Head of caudate nucleus (tissue), 42 donors: ENCODE measurements around the gene STPG1.
"Not testable (repeated sequence)": the region's sequence is repeated elsewhere in the genome, so short reads cannot be mapped to it uniquely, and the experiment has no call there.

Experiments
- DNase-seq, 42 donors: peaks; one replicate each; pipeline versions ENCODE4 v3.0.0 to v3.0.0-alpha.2; 2020 to 2021; ENCODE audit warnings: mixed read lengths in 7 of 42
- intact Hi-C: fragments of 100-400 bp; cut with DNase I; formaldehyde crosslinking; loops from one replicate; pipeline ENCODE4 v1.15.0; 2022

STPG1 gene, protein sequence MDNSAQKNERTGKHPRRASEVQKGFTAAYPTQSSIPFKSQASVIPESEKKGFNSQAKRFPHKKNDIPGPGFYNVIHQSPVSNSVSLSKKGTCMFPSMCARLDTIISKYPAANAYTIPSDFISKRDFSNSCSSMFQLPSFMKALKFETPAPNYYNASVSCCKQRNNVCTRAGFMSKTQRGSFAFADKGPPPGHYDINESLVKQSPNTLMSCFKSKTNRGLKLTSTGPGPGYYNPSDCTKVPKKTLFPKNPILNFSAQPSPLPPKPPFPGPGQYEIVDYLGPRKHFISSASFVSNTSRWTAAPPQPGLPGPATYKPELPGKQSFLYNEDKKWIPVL

DNA sequence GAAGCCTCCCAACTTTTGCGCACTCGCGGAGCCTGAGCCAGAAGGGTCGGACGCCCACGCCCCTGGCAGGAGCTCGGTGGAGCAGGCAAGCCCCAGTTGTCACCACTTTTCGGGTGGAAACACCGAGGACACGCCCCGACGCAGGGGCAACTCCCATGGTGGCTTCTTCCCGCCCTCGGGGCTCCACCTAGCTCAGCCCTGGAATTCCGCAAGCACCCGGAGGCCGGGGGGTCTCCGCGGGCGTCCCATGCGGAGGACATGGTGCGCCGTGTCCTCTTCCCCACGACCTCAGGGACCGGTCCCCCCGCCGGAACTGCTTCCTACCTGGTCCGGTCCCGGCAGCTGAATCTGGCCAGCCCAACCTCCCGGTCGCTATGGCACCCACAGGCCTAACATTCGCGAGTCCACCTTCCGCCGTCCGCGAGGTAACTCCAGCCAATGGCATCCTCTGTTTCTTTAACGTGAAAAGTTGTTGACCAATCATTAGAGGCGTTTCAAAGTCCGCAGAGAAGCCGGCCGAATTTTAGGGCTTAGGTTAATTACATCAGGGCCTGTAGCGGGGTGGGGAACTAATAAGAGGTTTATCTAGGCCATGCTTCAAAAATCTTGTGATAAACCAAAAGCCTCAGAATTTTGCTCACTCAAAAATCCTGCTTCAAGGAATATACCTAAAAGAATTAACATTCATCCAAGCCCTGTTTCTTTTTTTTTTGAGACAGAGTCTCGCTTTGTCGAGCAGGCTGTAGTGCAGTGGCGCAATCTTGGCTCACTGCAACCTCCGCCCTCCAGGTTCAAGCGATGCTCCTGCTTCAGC lies at the start of gene STPG1:
TSS of gene STPG1 (minus strand) at position 433 of the 814 bp plus-strand sequence. CDS start 12,394 bp downstream, outside the sequence.
- intact Hi-C loops: loop anchor here (10.0 kb wide), 1 partner anchor 221 kb away; no protein-coding TSS in a partner anchor
- DNase-seq: peak; percentile 62 to 92 (median 78)

- DNase-seq, intact Hi-C loops: not testable (repeated sequence)
Observed at GRCh38 chr1:24462128-24462527, 48.5 kb upstream of the STPG1 start.

DNA sequence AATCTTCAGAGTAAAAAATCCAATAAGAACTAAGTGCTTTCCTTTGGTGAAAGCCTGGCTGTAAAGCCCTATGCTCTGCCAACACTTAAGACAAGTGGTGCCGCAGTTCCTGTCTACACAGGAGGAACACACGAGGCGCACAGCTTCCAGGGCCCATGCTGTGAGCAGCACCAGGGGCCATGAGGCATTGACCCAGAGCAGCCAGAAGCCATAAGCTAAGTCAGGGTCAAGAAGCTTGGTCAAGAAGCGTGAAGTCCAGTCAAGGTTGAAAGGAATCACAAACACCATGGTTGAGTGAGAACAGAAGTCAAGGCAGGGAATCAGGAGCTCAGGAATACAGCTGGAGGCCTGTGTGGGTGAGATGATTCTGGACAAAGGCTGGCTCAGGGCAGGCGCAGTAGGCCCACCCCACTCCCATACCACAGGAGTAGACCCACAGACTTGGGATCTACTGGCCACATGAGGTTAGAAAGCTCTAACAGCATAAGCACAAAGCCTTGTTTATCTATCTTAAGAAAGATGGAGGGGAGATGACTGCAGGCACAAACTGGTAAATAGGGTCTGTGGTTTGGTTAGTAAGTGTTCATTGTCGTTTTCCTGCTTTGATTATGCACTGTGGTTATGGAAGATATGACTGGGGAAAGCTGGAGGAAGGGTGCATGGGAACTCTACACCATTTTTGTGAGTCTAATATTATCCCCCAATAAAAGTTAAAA lies 46.1 kb upstream of the STPG1 start:
- intact Hi-C loops: no loop called here
- DNase-seq: no peak

DNA sequence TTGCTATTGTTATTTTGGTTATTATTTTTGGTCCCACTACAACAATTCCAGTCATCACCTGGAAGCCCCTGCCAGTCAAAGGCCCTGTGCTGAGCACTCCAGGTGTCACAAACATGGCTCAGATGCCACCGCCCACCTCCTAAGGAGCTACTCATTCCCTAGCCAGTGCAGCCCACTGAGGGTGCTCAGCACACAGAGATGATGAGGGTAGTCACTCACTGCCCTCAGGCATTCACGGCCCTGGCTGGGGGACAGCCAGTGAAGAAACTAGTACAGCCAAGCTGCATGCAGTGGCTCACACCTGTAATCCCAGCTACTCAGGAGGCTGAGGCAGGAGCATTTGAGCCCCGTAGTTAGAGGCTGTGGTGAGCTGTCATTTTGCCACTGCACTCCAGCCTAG lies 44.3 kb upstream of the STPG1 start:
- DNase-seq: no peak
- intact Hi-C loops: no loop called here

DNA sequence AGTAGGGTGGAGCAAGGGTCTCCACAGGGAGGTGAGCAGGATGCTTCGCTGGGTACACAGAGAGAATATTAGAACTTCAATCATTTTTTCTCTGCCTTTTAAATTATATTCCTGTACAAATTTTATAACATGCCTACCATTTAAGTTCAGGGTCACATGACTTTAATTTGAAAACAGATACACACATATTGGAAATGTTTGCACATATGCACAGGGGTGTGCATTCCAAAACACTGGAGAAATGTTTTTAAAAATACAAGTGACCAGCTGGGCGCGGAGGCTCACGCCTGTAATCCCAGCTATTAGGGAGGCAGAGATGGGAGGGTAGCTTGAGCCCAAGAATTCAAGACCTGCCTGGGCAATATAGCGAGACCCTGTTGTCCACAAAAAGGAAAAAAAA lies 41.7 kb upstream of the STPG1 start:
- DNase-seq: no peak
- intact Hi-C loops: no loop called here

- intact Hi-C loops: no loop called here
- DNase-seq: no peak
Observed at GRCh38 chr1:24454673-24455072, 41.1 kb upstream of the STPG1 start.

GRCh38 chr1:24452922-24453485 lies 39.4 kb upstream of the STPG1 start:
- intact Hi-C loops: no loop called here
- DNase-seq: no peak

GRCh38 chr1:24451746-24452145 lies 38.2 kb upstream of the STPG1 start:
- no peak for DNase-seq
- intact Hi-C loops: no loop called here

DNA sequence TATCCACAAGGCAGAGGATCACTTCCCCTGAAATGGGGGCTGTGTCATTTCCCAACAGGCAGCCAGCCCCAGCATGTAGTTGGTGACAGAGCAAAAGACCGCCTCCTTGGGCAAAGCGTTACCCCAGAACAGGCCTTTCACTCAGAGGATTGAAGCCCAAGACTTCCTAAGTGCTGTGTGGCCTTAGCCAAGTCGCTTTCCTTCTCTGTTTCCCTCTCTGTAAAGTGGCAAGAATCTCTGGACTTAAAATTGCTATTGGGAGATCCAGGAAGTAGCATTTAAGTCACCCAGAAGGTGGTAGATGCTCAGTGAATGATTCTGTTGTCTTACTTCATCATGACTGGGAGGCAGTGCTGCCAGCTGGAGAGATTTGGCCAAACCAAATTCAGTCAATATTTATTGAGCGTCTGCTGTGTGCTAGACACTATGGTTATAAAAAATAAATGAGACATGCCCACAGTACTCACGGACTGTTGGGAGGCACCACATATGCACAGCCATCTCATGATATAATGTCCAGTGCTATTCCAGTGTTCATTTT lies 37.3 kb upstream of the STPG1 start:
- no peak for DNase-seq
- intact Hi-C loops: no loop called here

- DNase-seq: no peak
- intact Hi-C loops: no loop called here
Observed at GRCh38 chr1:24450316-24450715, 36.7 kb upstream of the STPG1 start.

DNA sequence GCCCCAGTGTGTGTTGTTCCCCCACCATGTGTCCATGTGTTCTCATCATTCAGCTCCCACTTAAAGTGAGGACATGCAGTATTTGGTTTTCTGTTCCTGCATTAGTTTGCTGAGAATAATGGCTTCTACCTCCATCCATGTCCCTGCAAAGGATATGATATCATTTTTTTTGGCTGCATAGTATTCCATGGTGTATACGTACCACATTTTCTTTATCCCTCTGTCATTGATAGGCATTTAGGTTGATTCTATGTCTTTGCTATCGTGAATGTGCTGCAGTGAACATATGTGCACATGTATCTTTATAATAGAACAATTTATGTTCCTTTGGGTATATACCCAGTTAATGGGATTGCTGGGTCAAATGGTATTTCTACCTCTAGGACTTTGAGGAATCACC lies 32.9 kb upstream of the STPG1 start:
- DNase-seq, intact Hi-C loops: not testable (repeated sequence)

GRCh38 chr1:24443241-24443656 lies 29.7 kb upstream of the STPG1 start:
- peak in 8 of 42 donors; percentile 10 to 58 (median 25) for DNase-seq
- intact Hi-C loops: no loop called here

GRCh38 chr1:24442764-24443163 lies 29.2 kb upstream of the STPG1 start:
- intact Hi-C loops: no loop called here
- DNase-seq: peak in 5 of 42 donors; percentile 13 to 41 (median 30)

DNA sequence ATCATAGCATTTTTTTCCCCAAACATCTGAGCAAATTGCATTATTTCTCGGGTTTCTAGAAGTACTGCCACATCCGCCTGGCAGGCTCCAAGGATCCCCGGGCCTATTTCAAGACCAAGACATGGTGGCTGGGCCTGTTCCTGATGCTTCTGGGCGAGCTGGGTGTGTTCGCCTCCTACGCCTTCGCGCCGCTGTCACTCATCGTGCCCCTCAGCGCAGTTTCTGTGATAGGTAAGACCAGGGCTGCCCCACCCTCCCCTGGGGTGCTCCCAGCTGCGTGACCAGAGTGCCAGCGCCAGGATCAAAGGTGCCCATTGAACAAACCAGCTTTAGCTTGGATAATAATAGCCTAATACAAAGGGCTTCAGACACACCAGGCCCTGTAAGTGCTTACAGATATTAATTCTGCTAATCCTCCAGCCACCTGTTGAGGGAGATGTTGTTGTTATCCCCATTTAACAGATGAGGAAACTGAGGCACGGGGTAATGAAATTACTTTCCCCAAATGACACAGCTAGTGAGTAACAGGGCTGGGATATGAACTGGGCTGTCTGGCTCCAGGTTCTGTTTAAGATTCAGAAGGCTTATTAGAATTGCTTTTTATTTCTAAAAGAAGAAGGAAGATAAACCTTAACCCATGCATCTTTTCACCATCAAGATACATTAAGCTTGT lies 28.6 kb upstream of the STPG1 start:
- intact Hi-C loops: no loop called here
- no peak for DNase-seq

DNA sequence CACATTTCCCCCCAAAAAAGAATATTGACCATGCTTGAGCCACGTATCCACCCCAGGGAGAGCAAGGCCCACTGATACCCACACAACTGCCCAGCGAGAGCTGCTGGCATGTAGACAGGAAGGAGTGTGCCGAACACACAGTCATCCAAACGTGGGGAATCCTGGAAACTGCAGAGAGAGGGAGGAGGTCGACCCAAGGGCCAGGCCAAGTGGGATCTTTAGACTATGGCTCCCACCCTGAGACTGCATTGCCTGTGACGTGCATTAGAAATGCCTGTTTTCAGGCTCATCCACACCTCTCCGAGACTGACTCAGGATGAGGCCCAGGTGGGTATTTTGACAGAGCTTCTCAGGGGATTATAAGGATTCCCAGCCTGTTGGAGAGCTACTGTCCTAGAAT lies 27.9 kb upstream of the STPG1 start:
- intact Hi-C loops: no loop called here
- no peak for DNase-seq

GRCh38 chr1:24440436-24440835 lies 26.9 kb upstream of the STPG1 start:
- intact Hi-C loops: no loop called here
- no peak for DNase-seq

- intact Hi-C loops: no loop called here
- DNase-seq: peak in 39 of 42 donors; percentile 11 to 82 (median 57)
Observed at GRCh38 chr1:24438423-24438901, 24.9 kb upstream of the STPG1 start.

- DNase-seq: peak in 1 of 42 donors; percentile 51
Observed at GRCh38 chr1:24437631-24438396, 24.2 kb upstream of the STPG1 start.

More at GRCh38 chr1:24437631-24438396, 24.2 kb upstream of the STPG1 start:
- intact Hi-C loops: no loop called here
